Right renal cortex interstitium (tissue), 3 donors: ENCODE results near the gene HDAC10. TPM values are rescaled to one million over a fixed set of nuclear protein-coding genes. Genes with fewer than 3 reads are reported as not detected.

ENCODE experiments used
- DNase-seq, 3 donors: peaks; one replicate each; pipeline ENCODE4 v3.0.0-alpha.2; 2013; ENCODE audit warnings: low read depth in 3 of 3, low spot score in 2 of 3
- polyA plus RNA-seq, 3 donors: library from polyadenylated mRNA; unstranded; fragments of 120-200 nt; gene quantifications; one replicate each; pipeline ENCODE4 v1.2.1, GENCODE V29; 2013; ENCODE audit not compliant: insufficient read length in 3 of 3

Gene HDAC10
- polyA plus RNA-seq, 3 donors, result 13.2 to 15.8 (median 13.7) TPM

GRCh38 chr22:50257451-50258360 lies 6.6 kb upstream of the HDAC10 start:
- no peak for DNase-seq

GRCh38 chr22:50257041-50257440 lies 6.0 kb upstream of the HDAC10 start:
- no peak for DNase-seq

DNA sequence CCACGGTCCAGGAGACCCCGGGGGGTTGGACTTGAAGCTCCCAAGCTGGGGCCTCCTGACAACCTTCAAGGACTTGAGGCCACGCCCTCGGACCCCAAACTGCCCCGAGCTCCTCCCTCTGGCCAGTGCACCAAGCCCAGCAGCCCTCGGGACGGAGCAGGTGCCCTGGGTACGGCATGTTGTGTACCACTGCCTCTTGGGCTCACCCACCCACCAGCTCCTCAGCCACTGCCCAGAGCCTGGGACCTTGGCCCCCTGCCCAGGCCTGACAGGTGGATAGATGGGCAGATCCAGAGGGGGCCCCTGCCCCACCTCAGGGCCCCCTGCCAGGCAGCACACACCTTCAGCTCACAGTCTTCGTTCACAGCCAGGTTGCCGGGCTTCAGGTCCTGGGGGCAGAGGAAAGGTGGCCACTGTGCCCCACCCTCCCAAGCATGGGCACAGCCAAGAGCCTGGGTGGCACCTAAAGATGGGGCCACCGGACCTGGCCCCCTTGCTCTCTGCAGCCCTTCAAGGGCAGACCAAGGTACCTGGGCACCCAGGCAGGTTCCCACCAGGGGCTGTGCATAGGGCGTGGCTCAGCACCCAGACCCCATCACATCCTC lies 5.3 kb upstream of the HDAC10 start:
- no peak for DNase-seq

DNA sequence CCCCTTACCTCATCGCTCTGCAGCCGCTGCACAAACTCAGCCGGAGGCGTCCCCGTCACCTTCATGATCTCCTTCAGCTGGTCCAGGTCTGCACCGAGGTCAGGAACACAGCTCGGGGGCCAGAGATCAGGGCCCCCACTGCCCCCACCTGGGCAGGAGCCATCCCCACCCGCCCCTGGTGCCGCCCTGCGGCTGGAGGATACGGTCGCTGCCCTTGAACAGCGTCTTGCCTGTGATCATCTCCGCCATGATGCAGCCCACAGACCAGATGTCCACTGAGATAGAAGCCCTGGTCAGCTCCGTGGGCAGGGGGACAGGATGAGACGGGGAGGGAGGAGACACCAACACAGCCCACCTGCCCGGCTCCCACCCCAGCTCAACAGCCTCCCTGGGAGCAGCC lies 4.5 kb upstream of the HDAC10 start:
- no peak for DNase-seq

- DNase-seq, result no peak
Measured at GRCh38 chr22:50255099-50255498, 4.0 kb upstream of the HDAC10 start.

GRCh38 chr22:50253941-50254340 lies 2.9 kb upstream of the HDAC10 start:
- DNase-seq, result no peak

GRCh38 chr22:50253046-50253915 lies 2.2 kb upstream of the HDAC10 start:
- DNase-seq, result no peak

DNA sequence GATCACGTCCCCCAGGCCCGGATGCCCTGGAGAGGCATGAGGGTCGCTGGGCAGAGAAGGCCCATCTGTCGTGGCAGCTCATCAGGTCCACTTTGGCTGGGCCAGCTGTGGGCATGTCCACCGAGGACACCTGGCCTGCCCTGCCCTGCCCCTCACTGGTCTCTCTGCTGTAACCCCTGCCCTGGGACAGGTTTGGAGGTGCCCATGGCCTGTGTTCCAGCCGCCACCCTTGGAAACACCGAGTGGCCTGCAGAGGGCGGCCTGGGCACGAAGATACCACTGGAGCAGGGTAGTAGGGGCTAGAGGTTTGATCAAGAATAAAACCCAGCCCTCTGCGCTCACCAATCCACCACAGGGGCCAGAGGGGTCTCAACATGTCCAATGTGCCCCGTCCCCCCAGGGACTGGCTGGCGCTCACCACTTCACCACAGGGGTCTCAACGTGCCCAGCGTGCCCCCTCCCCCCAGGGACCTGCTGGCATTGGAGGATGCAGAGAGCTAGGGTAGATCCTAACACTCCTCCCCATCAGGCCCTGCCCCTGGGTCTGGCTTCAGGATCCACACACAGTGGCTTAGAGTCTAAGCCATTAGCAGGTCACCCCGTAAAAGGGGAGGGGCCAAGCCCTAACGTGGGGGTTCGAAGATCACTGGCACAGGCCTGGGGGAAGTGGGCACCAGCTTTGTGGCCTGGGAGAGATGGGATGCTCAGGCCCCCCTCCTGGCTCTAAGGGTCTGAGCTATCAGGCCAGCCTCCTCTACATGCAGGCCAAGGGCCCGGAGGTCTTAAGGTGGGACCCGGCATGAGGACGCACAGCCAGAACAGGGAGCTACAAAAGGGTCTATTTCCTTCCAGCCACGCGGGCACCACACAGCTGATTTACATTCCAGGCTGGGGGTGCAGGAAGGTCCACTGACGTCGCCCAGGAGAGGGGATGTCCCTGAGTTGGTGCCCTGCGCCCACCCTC lies 1.3 kb upstream of the HDAC10 start:
- DNase-seq, result no peak

GRCh38 chr22:50251477-50252081 lies 514 bp upstream of the HDAC10 start:
- no peak for DNase-seq

DNA sequence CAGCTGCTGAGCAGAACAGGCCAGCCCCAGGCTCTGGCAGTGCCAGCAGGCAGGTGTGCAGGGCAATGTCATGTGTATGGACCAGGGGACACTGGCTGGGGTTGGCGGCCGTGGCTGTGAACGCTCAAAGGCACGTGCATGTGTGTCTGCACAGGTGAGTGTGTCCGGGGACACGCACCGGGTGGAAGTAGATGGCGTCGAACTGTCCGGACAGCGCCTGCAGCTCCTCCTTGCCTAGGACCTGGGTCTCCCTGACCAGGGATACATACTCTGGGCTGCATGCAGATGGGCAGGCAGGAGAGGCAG lies 863 bp downstream of the HDAC10 start:
- DNase-seq, result no peak

DNA sequence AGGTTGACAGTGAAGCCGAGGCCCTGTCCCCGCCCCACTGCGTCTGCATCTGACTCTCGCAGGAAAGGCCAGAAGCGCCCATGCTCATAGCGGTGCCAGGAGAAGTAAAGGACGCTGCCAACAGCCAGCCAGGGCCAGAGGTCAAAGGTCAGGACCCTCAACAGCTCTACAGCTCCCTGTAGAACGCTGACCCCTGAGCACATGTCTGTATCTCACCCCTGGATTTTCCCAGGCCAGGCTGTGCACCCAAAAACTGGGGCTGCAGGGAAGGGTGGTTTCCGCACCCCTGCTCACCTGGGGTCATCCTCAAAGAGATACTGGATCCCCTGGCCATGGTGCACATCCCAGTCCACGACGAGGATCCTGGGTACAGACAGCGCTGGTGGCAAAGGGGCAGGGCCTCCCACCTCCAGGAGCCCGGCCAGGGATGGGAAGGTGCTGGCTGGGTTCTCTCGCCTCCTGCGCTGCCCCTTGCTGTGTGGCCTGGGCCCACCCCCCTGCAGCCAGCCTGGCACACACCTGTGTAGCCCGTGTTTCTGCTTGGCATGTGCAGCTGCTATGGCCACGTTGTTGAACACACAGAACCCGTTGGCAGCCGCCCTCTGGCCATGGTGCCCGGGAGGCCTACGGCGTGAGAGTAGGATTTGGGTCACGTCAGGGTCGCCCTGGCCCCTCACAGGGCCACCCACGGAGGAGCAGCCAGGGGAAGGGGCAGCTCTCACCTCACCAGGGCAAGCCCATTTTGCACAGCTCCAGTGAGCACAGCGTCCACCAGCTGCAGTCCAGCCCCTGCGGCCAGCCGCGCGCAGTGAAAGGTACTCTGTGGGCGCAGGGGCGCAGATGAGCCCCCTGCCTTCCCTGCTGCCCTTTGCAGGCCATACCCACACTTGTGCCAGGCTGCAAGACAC lies 1.5 kb downstream of the HDAC10 start:
- DNase-seq, result no peak

GRCh38 chr22:50248196-50249081 lies 2.6 kb downstream of the HDAC10 start:
- DNase-seq, result no peak

DNA sequence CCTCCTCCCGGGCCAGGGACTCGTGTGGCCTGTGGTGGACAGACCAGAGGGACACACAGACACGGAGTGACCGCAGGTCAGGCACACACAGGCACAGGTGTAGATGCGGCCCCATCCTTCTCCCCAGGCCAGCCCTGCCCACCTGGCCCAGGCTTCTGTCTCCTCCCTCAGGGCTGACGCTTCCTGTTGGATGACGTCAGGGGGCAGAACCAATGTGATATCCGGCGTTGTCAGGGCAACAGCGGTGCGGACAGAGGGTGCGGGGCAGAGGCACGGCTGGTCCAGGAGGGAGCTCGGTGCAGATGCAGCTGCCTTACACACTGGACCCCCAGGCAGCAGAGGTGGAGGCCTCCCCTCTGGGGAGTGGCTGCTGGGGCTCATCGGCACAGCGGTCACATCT lies 3.3 kb downstream of the HDAC10 start:
- DNase-seq, result no peak

DNA sequence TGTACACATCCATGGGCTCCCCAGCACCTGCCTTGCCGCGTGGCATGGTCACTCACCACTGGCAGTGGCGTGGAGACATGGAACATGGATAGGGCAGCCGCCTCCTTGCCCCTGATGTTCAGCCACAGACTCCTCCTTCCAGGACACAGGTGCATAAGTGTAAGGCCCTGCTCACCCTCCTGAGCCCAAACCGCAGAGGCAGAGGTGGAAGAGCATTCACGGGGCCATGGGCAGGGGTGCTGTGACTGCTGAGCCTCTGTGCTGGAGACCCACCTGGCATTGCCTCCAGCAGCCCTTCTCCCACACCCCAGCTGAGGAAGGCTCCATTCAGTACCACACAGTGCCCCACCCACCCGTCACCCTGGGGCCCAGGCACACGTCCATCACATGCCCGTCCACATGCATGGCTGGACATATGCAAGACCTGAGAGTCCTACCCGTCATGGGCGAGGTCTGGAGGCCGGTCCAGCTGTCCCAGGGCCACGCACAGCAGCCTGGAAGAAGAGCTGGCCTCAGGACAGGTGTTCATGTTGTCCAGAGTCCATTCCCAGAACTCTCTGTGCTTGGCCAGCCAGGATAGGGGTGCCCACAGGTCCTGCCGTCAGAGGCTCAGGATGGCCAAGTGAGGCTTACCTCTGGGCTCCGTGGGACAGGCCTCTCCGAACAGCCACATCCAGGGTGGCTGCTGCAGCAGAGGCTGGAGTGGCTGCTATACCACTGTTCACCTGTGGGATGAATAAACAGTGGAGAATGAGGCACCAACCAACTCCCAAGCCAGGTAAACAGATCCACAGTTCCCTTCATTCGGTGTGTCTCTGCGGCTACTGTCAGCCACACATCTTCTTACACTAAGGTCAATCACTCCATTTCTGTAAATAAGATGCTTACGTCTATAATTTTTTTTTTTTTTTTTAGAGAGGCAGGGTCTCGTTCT lies 4.6 kb downstream of the HDAC10 start:
- DNase-seq, result no peak

- no peak for DNase-seq
Measured at GRCh38 chr22:50245214-50246072, 5.6 kb downstream of the HDAC10 start.
